IMR-90 (cell line): ENCODE data around the gene NR2F2. TPM values are rescaled to one million over a fixed set of nuclear protein-coding genes. Genes with fewer than 3 reads are reported as not detected.

Source experiments
- FOS ChIP-seq: fragments of 150-350 bp; IDR thresholded peaks from 2 replicates; pipeline ENCODE4 v1.6.1; 2016; ENCODE audit warnings: low read depth, low read length
- MAZ ChIP-seq: IDR thresholded peaks from 2 replicates; pipeline ENCODE4 v1.6.1; 2012; ENCODE audit warnings: low read depth, mild to moderate bottlenecking, low read length, improper control_type of control experiment, moderate library complexity, borderline replicate concordance
- USF2 ChIP-seq: fragments of 150-350 bp; IDR thresholded peaks from 2 replicates; pipeline ENCODE4 v1.6.1; 2017; ENCODE audit warnings: mild to moderate bottlenecking, antibody characterized with exemption, low read length, low read depth
- polyA plus RNA-seq, 3 experiments: library from polyadenylated mRNA; depleted of rRNA; stranded (reverse); fragments of >200 nt; gene quantifications; 2 replicates each; pipeline ENCODE4 v1.2.3, GENCODE V29; 2012; ENCODE audit warnings: low replicate concordance in 1 of 3
- total RNA-seq: library from RNA; depleted of rRNA; stranded (reverse); fragments of >200 nt; gene quantifications from 2 replicates; pipeline ENCODE4 v1.2.3, GENCODE V29; 2012
- TF ChIP-seq, protein P1 (sequence below): fragments of 150-350 bp; IDR thresholded peaks from 2 replicates; pipeline ENCODE4 v1.6.1; 2016; ENCODE audit warnings: low read depth, mild to moderate bottlenecking, low read length, moderate library complexity, borderline replicate concordance

The NR2F2 gene
- total and polyA plus RNA-seq, 2 of the 4 experiments (the other 2 are of a cell fraction): 20.3 to 161 TPM

GRCh38 chr15:96351761-96352603 lies 21.5 kb downstream of the NR2F2 start (continued):
- TF ChIP-seq, protein P1, sequence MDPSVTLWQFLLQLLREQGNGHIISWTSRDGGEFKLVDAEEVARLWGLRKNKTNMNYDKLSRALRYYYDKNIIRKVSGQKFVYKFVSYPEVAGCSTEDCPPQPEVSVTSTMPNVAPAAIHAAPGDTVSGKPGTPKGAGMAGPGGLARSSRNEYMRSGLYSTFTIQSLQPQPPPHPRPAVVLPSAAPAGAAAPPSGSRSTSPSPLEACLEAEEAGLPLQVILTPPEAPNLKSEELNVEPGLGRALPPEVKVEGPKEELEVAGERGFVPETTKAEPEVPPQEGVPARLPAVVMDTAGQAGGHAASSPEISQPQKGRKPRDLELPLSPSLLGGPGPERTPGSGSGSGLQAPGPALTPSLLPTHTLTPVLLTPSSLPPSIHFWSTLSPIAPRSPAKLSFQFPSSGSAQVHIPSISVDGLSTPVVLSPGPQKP: no peak
- TF ChIP-seq MAZ (no peak), FOS (no peak), USF2 (no peak)
